WERI-Rb-1 (cell line): ENCODE results near the gene APLNR.

Experiments
- DNase-seq: peaks from one replicate; pipeline ENCODE4 v3.0.0-alpha.2; 2020
- H3K27ac ChIP-seq: fragments of 250-450 bp; sonication (Bioruptor Pico); 2 replicates; pipeline ENCODE4 v1.5.1; 2020; ENCODE audit warnings: mild to moderate bottlenecking, moderate library complexity
- H3K27me3 ChIP-seq: fragments of 250-450 bp; sonication (Bioruptor Pico); 2 replicates; pipeline ENCODE4 v1.5.1; 2021; ENCODE audit warnings: mild to moderate bottlenecking, low read depth, moderate library complexity; ENCODE audit not compliant: insufficient read depth, severe bottlenecking
- H3K36me3 ChIP-seq: fragments of 250-450 bp; sonication (Bioruptor Pico); 2 replicates; pipeline ENCODE4 v1.5.1; 2020; ENCODE audit warnings: mild to moderate bottlenecking, moderate library complexity
- H3K4me3 ChIP-seq: 2 replicates; pipeline ENCODE4 v1.5.1; 2011; ENCODE audit warnings: low read depth, mild to moderate bottlenecking, control low read depth, low read length
- H3K9me3 ChIP-seq: fragments of 250-450 bp; sonication (Bioruptor Pico); 2 replicates; pipeline ENCODE4 v1.5.1; 2021; ENCODE audit warnings: mild to moderate bottlenecking, moderate library complexity; ENCODE audit not compliant: severe bottlenecking
- TF ChIP-seq, protein P1 (sequence below): IDR thresholded peaks from 2 replicates; pipeline ENCODE4 v1.5.1; 2011; ENCODE audit warnings: low read depth, mild to moderate bottlenecking, control low read depth, inconsistent platforms, low read length

The APLNR gene

DNA sequence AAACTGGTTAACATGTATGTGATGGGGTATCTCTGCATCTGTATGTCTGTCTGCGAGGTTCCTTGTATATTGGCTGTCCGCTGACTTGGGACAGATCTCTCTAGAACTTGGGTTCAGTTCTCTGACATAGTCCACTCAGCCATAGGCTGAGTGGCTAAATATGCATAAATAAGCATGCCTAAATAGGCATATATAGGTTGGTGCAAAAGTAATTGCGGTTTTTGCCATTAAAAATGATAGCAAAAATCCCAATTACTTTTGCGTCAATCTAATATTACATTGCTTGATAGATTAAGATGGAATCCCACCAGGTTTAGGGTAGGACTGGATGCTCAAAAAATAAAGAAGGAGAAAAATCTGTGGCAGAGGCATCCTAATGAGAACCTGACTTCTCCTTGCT is 46.5 kb downstream of the APLNR start:
- TF ChIP-seq, protein P1, sequence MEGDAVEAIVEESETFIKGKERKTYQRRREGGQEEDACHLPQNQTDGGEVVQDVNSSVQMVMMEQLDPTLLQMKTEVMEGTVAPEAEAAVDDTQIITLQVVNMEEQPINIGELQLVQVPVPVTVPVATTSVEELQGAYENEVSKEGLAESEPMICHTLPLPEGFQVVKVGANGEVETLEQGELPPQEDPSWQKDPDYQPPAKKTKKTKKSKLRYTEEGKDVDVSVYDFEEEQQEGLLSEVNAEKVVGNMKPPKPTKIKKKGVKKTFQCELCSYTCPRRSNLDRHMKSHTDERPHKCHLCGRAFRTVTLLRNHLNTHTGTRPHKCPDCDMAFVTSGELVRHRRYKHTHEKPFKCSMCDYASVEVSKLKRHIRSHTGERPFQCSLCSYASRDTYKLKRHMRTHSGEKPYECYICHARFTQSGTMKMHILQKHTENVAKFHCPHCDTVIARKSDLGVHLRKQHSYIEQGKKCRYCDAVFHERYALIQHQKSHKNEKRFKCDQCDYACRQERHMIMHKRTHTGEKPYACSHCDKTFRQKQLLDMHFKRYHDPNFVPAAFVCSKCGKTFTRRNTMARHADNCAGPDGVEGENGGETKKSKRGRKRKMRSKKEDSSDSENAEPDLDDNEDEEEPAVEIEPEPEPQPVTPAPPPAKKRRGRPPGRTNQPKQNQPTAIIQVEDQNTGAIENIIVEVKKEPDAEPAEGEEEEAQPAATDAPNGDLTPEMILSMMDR, result no peak

More for the DNA sequence above, 46.5 kb downstream of the APLNR start:
- Histone ChIP-seq H3K36me3 (no peaks in the 10 kb centered on the region), H3K27ac (no peak overlapping the region), H3K27me3 (no peaks in the 10 kb centered on the region), H3K4me3 (no peak overlapping the region), H3K9me3 (no peaks in the 10 kb centered on the region)
- no peak for DNase-seq
